Measurements from ENCODE around the gene LIN28B. TPM values are rescaled to one million over a fixed set of nuclear protein-coding genes. Genes with fewer than 3 reads are reported as not detected.

LIN28B gene
- total and polyA plus RNA-seq, 2 experiments from 2014 or later = 35.3 to 96.4 TPM

GRCh38 chr6:105105094-105105493 is 148.2 kb downstream of the LIN28B start:
- Histone ChIP-seq H3F3A (replicated peaks; ENCODE audit: low read depth) (no peaks in the 10 kb centered on the region), H3K4me1 (ENCODE audit: insufficient read depth) (no peaks in the 10 kb centered on the region), H3K4me2 (no peak overlapping the region), H3K9me2 (ENCODE audit: insufficient read depth) (no peaks in the 10 kb centered on the region), H3K79me2 (replicated peaks; ENCODE audit: insufficient read depth) (no peaks in the 10 kb centered on the region), H3K27ac (ENCODE audit: low read depth) (no peak overlapping the region), H3K4me3 (no peak overlapping the region), H4K20me1 (replicated peaks; ENCODE audit: insufficient read depth) (no peaks in the 10 kb centered on the region), H3K27me3 (ENCODE audit: insufficient read depth) (no peaks in the 10 kb centered on the region), H2AFZ (no peak overlapping the region), H3K36me3 (ENCODE audit: insufficient read depth) (no peaks in the 10 kb centered on the region)
- Mint-ChIP-seq H3K4me3 (no peak overlapping the region), H3K27ac (no peak overlapping the region), H3K36me3 (ENCODE audit: low read depth) (no peaks in the 10 kb centered on the region), H3K27me3 (ENCODE audit: insufficient read depth, low read depth, poor library complexity) (no peaks in the 10 kb centered on the region), H3K9me3 (no peaks in the 10 kb centered on the region), H3K4me1 (no peaks in the 10 kb centered on the region)
- DNase-seq (ENCODE audit: low spot score) (no peak), ATAC-seq (no peak)
- no peak for TF ChIP-seq NANOG (IDR thresholded peaks at IDR 0.05; ENCODE audit: borderline replicate concordance)
- TF ChIP-seq ETS1 (IDR thresholded peaks at IDR 0.05) = no peak
- TF ChIP-seq EZH2 (IDR thresholded peaks at IDR 0.05; ENCODE audit: low read depth, unreplicated experiment) = no peak
- TF ChIP-seq CREB1 (CRISPR knock-in tag; IDR thresholded peaks at IDR 0.05; ENCODE audit: low read depth) = no peak
- TF ChIP-seq ZNF331 (CRISPR knock-in tag; IDR thresholded peaks at IDR 0.05; ENCODE audit: low read depth) = no peak
- TF ChIP-seq REST (IDR thresholded peaks at IDR 0.05; ENCODE audit: unreplicated experiment) = no peak
- TF ChIP-seq JUNB (IDR thresholded peaks at IDR 0.05; ENCODE audit: unreplicated experiment) = no peak
- TF ChIP-seq ZNF114 (CRISPR knock-in tag; IDR thresholded peaks at IDR 0.05) = no peak
- TF ChIP-seq ZNF462 (CRISPR knock-in tag; IDR thresholded peaks at IDR 0.05) = no peak
- TF ChIP-seq STAT1 (IDR thresholded peaks at IDR 0.05; ENCODE audit: unreplicated experiment) = no peak
- TF ChIP-seq POLR2AphosphoS5 (IDR thresholded peaks at IDR 0.05; ENCODE audit: low read depth) = no peak
- no peak for TF ChIP-seq EZH2phosphoT487 (IDR thresholded peaks at IDR 0.05; ENCODE audit: unreplicated experiment)
- TF ChIP-seq CTCF (conservative IDR thresholded peaks at IDR 0.05; ENCODE audit: low read depth in 2 of 2) = no peak
